NCI-H2196 (cell line): ENCODE measurements around the gene SCN1A.
A peak's percentile ranks its signal among the peaks of the same experiment; 100 is the strongest.
"Not testable (repeated sequence)": the region's sequence is repeated elsewhere in the genome, so short reads cannot be mapped to it uniquely, and the experiment has no call there.

Experiments used
- DNase-seq: peaks from one replicate; lab custom pipeline; 2025; ENCODE audit not compliant: unreplicated experiment; lab: John Stamatoyannopoulos, UW

Gene SCN1A

GRCh38 chr2:166127217-166128155 lies at the start of gene SCN1A:
Gene SCN1A, minus strand, starts transcription at chr2:166128020. Its CDS starts 54,399 bp downstream, at chr2:166073621.
- DNase-seq = peak; percentile 45

DNA sequence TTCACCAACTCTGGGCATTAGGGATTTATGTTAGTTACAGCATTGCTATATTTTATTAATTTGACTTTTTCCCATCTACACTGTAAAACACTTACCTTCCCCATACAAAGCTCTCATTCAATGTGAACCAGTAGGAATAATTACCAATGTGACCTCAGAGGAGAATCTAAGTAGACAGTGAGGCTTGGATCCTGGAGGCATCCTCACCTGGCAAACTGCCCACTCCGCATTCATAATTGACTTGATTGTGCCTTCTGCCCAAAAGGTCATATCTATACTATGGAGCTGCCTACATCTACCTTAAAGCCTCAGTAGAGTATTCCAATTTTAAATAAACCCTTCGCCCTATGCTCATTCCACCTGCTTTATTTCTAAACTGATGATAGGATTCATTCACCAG lies 45.4 kb upstream of the SCN1A start:
- no peak for DNase-seq

DNA sequence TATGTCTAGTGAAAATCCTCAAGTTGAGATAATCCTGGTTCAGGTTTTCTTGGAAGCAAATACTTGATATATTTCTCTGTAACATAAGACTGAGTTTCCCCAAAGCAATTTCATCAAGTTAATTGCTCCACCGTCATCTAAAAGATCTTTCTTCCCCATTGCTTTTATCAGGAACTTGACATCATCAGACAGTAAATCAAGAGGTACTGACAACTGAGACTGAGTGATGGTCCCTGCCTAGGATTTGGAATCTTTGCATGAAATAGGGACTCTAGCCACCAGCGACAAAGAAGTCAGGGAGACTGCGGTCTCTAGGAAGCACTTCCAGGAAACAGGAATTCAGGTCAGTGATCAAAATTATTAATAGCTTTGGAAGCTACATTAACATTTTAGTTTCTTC lies 43.4 kb upstream of the SCN1A start:
- no peak for DNase-seq

DNA sequence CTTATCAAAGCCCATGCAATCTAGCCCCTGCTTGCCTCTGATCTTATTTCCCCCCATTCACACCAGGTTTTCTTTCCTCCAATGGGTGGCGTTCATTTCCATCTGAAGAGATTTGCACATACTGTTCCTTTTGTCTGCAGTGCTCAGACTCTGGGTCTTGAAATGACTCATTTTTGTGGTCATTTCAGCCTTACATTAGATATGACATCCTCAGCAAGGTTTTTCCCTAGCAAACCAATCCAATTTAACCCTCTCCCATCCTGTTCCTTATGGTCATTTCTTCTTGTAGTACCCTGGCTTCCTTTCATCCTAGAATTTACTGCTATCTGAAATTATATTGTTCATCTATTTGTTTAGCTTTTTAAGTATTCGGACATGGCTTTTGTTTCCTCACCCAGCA lies 42.5 kb upstream of the SCN1A start:
- DNase-seq = no peak

GRCh38 chr2:166167449-166167848 lies 39.6 kb upstream of the SCN1A start:
- no peak for DNase-seq

GRCh38 chr2:166163775-166164174 lies 36.0 kb upstream of the SCN1A start:
- DNase-seq = no peak

- DNase-seq = no peak
Observed at GRCh38 chr2:166158546-166158945, 30.7 kb upstream of the SCN1A start.

DNA sequence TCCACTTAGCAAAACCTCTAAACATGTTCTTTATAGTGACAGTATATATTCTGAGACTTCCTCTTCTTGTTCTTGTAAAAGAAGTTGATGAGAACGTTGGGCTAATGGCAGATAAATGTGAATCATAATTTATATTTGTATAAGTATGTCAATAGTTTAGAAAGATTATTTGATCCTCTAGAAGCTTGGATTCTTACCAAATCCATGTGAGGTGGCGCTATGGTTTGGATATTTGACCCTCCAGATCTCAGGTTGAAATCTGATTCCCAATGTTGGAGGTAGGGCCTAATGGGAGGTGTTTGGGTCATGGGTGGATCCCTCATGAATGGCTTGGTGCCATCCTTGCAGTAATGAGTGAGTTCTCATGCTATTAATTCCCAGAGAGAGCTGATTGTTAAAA lies 29.8 kb upstream of the SCN1A start:
- no peak for DNase-seq

DNA sequence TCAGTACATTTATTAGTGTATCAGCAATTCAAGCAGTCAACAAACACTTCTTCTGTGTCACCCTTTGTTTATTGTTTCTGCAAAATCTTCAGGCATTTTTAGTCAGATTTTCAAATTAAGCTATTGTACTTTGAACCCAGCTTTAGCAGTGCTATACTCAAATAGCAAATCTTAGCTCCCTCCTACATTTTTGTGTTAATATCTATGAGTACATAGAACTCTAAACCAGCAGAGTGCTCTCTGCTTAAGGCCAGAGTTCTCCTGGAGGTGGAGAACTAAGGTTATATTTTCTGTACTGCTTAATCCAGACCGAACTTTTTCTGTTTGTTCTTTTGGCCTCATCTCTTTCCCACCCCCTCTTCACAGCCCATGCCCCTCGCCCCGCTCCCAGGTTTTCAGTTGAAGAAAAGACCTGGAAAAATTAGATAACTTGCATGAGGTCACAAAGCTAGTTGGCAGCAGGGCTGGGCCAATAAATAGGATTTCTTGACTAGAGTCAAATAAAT lies 29.2 kb upstream of the SCN1A start:
- no peak for DNase-seq

GRCh38 chr2:166155589-166155988 lies 27.8 kb upstream of the SCN1A start:
- DNase-seq = no peak

GRCh38 chr2:166154685-166155338 lies 27.0 kb upstream of the SCN1A start:
- no peak for DNase-seq

DNA sequence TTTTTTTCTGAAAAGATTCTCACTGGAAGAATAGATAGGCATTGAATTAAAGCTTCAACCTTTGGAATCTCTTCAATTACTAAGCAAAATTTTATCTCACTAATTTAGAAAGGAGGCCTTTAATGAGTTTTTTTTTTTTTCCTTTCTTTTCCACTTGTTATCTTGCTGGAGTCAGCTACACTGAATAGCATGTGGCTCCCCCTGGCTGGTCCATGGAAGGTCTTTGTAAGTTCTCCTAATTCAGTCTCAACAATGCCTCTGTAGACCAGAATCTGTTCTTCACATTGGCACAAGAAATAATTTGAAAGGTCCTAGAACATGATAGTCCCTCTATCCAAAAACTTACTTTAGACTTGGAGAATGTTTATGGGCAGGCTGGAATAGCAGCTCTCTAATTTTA lies 24.2 kb upstream of the SCN1A start:
- no peak for DNase-seq

DNA sequence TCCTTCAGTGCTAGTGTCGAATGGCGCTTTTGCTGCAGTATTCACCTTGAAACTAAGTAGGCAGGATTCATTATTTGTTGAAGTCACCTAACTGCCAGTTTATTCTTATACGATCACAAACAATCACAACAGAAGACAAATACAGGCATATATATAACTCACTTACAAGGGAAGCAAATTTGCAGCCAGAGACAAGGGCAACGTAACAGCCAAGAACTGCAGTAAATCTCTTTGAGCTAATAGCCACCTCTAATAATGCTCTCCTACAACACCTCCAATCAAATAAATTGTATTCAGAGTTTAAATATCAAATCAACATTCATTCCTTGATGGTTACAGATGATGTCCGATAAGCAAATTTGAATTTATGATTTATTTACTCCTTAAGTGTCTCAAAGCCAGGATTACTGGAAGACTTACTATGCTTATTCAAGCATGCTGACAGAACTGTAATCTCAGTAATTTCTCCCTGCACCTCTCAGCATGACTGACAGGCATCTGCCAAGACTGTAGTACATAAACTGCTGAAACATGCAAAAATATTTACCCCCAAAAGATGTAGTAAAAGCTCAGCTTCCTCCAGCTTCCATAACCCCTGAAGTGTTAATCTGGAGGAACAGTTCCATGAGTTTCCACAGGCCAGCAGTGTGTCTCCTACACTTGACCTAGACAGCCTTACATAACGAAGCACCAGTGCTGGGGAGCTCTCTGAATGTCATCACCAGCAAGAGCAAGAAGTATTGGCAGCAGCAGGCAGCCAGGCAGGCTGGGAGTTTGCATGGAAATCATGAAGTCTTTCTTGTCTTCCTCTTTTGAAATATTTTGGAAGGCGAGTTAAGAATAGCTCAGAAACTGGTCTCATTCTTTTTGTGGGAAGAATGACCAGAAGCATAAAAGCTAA lies 20.9 kb upstream of the SCN1A start:
- no peak for DNase-seq

DNA sequence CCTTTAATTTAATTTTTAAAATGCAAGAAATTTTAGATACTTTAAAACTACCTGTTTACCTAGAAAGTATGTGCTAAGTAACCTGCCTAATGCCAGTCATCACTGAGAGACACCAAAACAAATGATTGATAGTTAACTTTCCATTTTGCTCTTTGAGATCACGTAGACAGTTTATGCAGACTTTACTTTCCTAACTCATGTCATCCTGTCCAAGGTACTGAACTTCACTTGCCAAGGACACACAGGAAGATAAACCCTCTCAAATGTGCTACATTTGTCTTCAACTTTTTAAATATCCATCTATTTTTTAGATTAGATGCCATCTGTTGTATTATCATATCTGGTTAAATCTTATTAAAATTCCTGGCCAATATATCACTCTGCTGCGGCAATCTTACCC lies 20.1 kb upstream of the SCN1A start:
- no peak for DNase-seq

- DNase-seq = no peak
Observed at GRCh38 chr2:166144071-166144470, 16.3 kb upstream of the SCN1A start.

DNA sequence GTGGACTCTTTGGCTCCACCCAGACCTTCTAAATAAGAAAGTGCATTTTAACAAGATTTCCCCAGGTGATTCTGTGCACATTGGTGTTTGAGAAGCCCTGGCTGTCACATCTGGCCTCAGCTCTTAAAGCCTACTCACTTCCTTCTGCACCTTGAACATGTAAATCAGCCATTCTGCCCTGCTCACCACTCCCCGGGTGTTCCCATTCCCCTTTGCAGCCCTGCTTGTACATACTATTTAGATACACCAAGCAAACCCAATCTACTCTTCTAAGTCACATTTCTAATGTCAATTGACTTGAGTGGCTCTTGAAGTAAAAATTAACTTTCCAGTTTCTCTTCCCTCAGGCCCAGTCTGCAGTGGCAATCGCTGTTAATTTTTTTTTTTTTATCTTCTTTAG lies 13.1 kb upstream of the SCN1A start:
- no peak for DNase-seq

DNA sequence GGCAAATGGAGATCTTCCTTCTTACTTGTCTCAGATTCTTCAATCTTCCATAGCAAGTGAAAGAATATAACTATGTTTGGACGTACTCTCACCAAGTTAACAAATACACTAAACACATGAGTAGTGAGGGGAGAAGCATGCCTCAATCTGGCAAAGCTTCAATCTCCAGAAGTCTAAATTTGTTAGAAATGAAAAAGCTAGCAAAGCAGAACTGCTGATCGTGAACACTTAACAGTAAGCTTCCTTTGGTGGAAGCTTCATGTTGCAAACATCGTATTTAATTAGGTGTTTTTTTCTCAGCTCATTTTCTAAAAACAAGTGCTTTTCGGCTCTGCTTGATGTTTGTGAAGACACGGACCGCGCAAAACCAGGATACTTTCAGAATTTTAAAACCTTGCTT lies 12.7 kb upstream of the SCN1A start:
- DNase-seq = no peak

DNA sequence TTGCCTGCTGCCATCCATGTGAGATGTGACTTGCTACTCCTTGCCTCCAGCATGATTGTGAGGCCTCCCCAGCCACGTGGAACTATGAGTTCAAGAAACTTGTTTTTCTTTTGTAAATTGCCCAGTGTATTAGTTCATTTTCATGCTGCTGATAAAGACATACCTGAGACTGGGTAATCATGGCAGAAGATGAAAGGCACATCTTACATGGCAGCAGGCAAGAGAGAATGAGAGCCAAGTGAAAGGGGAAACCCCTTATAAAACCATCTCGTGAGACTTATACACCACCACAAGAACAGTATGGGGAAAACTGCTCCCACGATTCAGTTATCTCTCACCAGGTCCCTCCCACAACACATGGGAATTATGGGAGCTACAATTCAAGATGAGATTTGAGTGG lies 11.7 kb upstream of the SCN1A start:
- not testable (repeated sequence) for DNase-seq

DNA sequence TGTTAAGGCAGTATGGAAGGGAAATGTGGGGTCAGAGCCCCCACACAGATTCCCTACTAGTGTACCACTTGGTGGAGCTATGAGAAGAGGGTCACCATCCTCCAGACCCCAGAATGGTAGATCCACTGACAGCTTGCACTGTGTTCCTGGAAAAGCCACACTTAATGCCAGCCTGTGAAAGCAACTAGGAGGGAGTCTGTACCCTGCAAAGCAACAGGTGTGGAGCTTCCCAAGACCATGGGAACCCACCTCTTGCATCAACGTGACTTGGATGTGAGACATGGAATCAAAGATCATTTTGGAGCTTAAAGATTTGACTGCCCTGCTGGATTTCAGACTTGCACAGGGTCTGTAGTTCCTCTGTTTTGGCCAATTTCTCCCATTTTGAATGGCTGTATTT lies 10.8 kb upstream of the SCN1A start:
- no peak for DNase-seq

- no peak for DNase-seq
Observed at GRCh38 chr2:166138144-166138543, 10.3 kb upstream of the SCN1A start.

GRCh38 chr2:166137331-166137730 lies 9.5 kb upstream of the SCN1A start:
- no peak for DNase-seq
